WTC11 (cell line): ENCODE measurements around the gene UBQLN1. TPM values are rescaled to one million over a fixed set of nuclear protein-coding genes. Genes with fewer than 3 reads are reported as not detected.

Experiments used
- ATAC-seq: fragments of 200-7000 bp; cut with Tn5 transposase; 2 replicates; pipeline ENCODE4 v1.10.0; 2021; ENCODE audit warnings: mild to moderate bottlenecking, moderate library complexity
- CTCF ChIA-PET: fragments of 300-600 bp; sonication (Branson Sonifier 250); formaldehyde crosslinking; loops from one replicate; lab custom pipeline; 2021; ENCODE audit warnings: antibody characterized with exemption; lab: Charles Lee
- POLR2A ChIA-PET: fragments of 350-600 bp; sonication (Branson Sonifier 250); formaldehyde crosslinking; loops from one replicate; lab custom pipeline; 2021; ENCODE audit warnings: antibody characterized with exemption; lab: Charles Lee
- DNase-seq: peaks from one replicate; pipeline ENCODE4 v3.0.0; 2021; ENCODE audit warnings: low spot score
- H3K27ac Mint-ChIP-seq: 2 replicates; pipeline ENCODE4 v1.8.0; 2021; ENCODE audit warnings: mixed read lengths
- H3K27me3 Mint-ChIP-seq: 2 replicates; pipeline ENCODE4 v1.8.0; 2021; ENCODE audit warnings: low read depth, mild to moderate bottlenecking, moderate library complexity, mixed read lengths
- H3K36me3 Mint-ChIP-seq: 2 replicates; pipeline ENCODE4 v1.8.0; 2021; ENCODE audit warnings: mixed read lengths
- H3K4me1 Mint-ChIP-seq: 2 replicates; pipeline ENCODE4 v1.8.0; 2022; ENCODE audit warnings: mixed read lengths
- H3K4me3 Mint-ChIP-seq: 2 replicates; pipeline ENCODE4 v1.8.0; 2021; ENCODE audit warnings: mild to moderate bottlenecking, moderate library complexity, mixed read lengths
- H3K9me3 Mint-ChIP-seq: 2 replicates; pipeline ENCODE4 v1.8.0; 2021; ENCODE audit warnings: mixed read lengths
- CBFB ChIP-seq: sonication (generic); formaldehyde crosslinking; IDR thresholded peaks from 2 replicates; pipeline ENCODE4 v1.8.1; 2022; ENCODE audit warnings: mild to moderate bottlenecking, low read depth, missing genetic modification reagents
- ETV6 ChIP-seq: sonication (generic); formaldehyde crosslinking; IDR thresholded peaks from 2 replicates; pipeline ENCODE4 v1.8.1; 2022; ENCODE audit warnings: mild to moderate bottlenecking, missing genetic modification reagents
- GRHL2 ChIP-seq: fragments of 250-450 bp; sonication (Bioruptor Pico); IDR thresholded peaks from 2 replicates; pipeline ENCODE4 v1.8.0; 2022; ENCODE audit warnings: mild to moderate bottlenecking, moderate library complexity; ENCODE audit not compliant: insufficient replicate concordance, severe bottlenecking
- SMAD4 ChIP-seq: sonication (generic); formaldehyde crosslinking; IDR thresholded peaks from 2 replicates; pipeline ENCODE4 v1.8.0; 2022; ENCODE audit warnings: mild to moderate bottlenecking, missing genetic modification reagents
- total RNA-seq: library from RNA; stranded (reverse); gene quantifications from 3 replicates; pipeline ENCODE4 v1.2.3, GENCODE V29; 2021
- TF ChIP-seq, protein P1 (sequence below): fragments of 250-450 bp; sonication (Bioruptor Pico); IDR thresholded peaks from 2 replicates; pipeline ENCODE4 v1.9.0; 2021; ENCODE audit warnings: mild to moderate bottlenecking
- TF ChIP-seq, protein P2 (sequence below): fragments of 250-450 bp; sonication (Bioruptor Pico); IDR thresholded peaks from 2 replicates; pipeline ENCODE4 v1.9.0; 2021; ENCODE audit warnings: mild to moderate bottlenecking
- TF ChIP-seq, protein P3 (sequence below): sonication (generic); formaldehyde crosslinking; conservative IDR thresholded peaks from 2 replicates; pipeline ENCODE4 v1.8.1; 2022; ENCODE audit warnings: mild to moderate bottlenecking, missing genetic modification reagents
- TF ChIP-seq, protein P4 (sequence below): sonication (generic); formaldehyde crosslinking; conservative IDR thresholded peaks from 2 replicates; pipeline ENCODE4 v1.8.1; 2023; ENCODE audit warnings: mild to moderate bottlenecking, low read depth, missing genetic modification reagents, moderate library complexity
- TF ChIP-seq, protein P5 (sequence below): fragments of 250-450 bp; sonication (Bioruptor Pico); IDR thresholded peaks from 2 replicates; pipeline ENCODE4 v2.1.2; 2022; ENCODE audit warnings: mild to moderate bottlenecking, moderate library complexity
- TF ChIP-seq, protein P6 (sequence below): sonication (generic); formaldehyde crosslinking; IDR thresholded peaks from 2 replicates; pipeline ENCODE4 v1.8.1; 2022; ENCODE audit warnings: mild to moderate bottlenecking, missing genetic modification reagents, moderate library complexity, borderline replicate concordance
- TF ChIP-seq, protein P7 (sequence below): sonication (generic); formaldehyde crosslinking; IDR thresholded peaks from 2 replicates; pipeline ENCODE4 v1.8.1; 2022; ENCODE audit warnings: missing genetic modification reagents, borderline replicate concordance
- TF ChIP-seq, protein P8 (sequence below): sonication (generic); formaldehyde crosslinking; IDR thresholded peaks from 2 replicates; pipeline ENCODE4 v1.8.0; 2022; ENCODE audit warnings: mild to moderate bottlenecking, missing genetic modification reagents
- TF ChIP-seq, protein P9 (sequence below): sonication (generic); formaldehyde crosslinking; IDR thresholded peaks from 2 replicates; pipeline ENCODE4 v1.8.1; 2023; ENCODE audit warnings: mild to moderate bottlenecking, moderate library complexity, missing genetic modification reagents
- TF ChIP-seq, protein P10 (sequence below): sonication (generic); formaldehyde crosslinking; IDR thresholded peaks from 2 replicates; pipeline ENCODE4 v1.8.0; 2022; ENCODE audit warnings: mild to moderate bottlenecking, missing genetic modification reagents
- TF ChIP-seq, protein P11 (sequence below): sonication (generic); formaldehyde crosslinking; IDR thresholded peaks from 2 replicates; pipeline ENCODE4 v1.8.0; 2022; ENCODE audit warnings: mild to moderate bottlenecking, missing genetic modification reagents
- TF ChIP-seq, protein P12 (sequence below): sonication (generic); formaldehyde crosslinking; IDR thresholded peaks from 2 replicates; pipeline ENCODE4 v1.8.1; 2022; ENCODE audit warnings: low read depth, mild to moderate bottlenecking, moderate library complexity, missing genetic modification reagents, borderline replicate concordance

Gene UBQLN1
- total RNA-seq, 1 experiment from 2014 or later, result 110 TPM

DNA sequence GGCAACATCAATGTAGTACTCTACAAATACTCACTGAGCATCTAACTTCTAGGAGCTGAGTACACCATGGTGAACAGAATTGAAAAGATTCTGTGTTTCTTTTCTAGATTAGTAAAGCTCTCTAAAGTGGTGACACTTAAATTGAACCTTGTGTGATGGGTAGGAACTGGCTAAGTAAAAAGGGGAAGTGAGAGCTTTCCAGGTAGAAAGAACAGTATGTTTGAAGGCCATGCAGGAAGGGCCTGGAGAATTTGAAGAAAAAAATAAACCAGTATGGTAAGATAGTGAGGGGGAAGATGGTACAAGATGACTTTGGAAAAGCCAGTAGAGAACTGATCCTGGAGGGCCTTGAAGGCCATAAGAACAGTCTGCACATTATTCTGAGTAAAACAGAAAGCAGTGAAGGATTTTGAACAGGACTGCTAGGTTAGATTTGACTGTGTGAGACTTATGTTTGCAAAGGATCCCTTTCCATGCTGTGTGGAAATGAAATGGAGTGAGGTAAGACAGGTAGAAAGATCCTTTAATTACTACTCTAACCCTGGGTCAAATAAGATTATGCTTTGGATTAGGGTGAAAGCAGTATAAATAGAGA lies 46.7 kb upstream of the UBQLN1 start:
- TF ChIP-seq, protein P1, sequence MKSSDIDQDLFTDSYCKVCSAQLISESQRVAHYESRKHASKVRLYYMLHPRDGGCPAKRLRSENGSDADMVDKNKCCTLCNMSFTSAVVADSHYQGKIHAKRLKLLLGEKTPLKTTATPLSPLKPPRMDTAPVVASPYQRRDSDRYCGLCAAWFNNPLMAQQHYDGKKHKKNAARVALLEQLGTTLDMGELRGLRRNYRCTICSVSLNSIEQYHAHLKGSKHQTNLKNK (CRISPR knock-in tag), result no peak
- TF ChIP-seq, protein P2, sequence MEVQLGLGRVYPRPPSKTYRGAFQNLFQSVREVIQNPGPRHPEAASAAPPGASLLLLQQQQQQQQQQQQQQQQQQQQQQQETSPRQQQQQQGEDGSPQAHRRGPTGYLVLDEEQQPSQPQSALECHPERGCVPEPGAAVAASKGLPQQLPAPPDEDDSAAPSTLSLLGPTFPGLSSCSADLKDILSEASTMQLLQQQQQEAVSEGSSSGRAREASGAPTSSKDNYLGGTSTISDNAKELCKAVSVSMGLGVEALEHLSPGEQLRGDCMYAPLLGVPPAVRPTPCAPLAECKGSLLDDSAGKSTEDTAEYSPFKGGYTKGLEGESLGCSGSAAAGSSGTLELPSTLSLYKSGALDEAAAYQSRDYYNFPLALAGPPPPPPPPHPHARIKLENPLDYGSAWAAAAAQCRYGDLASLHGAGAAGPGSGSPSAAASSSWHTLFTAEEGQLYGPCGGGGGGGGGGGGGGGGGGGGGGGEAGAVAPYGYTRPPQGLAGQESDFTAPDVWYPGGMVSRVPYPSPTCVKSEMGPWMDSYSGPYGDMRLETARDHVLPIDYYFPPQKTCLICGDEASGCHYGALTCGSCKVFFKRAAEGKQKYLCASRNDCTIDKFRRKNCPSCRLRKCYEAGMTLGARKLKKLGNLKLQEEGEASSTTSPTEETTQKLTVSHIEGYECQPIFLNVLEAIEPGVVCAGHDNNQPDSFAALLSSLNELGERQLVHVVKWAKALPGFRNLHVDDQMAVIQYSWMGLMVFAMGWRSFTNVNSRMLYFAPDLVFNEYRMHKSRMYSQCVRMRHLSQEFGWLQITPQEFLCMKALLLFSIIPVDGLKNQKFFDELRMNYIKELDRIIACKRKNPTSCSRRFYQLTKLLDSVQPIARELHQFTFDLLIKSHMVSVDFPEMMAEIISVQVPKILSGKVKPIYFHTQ (CRISPR knock-in tag), result no peak
- TF ChIP-seq, protein P3, sequence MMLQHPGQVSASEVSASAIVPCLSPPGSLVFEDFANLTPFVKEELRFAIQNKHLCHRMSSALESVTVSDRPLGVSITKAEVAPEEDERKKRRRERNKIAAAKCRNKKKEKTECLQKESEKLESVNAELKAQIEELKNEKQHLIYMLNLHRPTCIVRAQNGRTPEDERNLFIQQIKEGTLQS (CRISPR knock-in tag), result no peak
- TF ChIP-seq SMAD4 (CRISPR knock-in tag), result no peak
- CTCF ChIA-PET, result no interaction called here
- no peak for DNase-seq

DNA sequence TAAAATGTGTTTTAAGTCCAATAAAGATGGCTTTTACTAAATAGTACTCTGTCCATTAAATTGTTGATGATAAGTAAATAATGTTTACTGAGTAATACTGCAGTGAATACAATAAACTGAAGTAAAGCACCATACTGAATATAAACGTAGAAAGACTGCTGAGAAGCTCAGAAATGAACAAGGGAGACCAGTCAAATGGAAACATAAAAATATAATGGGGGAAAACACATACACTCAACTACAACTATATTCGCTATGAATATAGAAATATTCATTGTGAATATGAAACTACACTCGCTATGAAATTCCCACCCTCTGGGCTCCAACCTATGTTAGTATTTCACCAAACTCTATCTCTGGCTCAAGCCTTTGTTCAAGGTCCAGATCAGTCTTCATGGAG lies 41.9 kb upstream of the UBQLN1 start:
- H3K27me3 Mint-ChIP-seq, result no peaks in the 10 kb centered on the region
- POLR2A ChIA-PET, result no interaction called here
- CTCF ChIA-PET, result interaction anchor here (0.6 kb wide), 1 partner anchor 564 kb away, joined by 4 read pairs; no protein-coding TSS in a partner anchor
- no peak overlapping the region for H3K4me3 Mint-ChIP-seq
- no peak overlapping the region for H3K27ac Mint-ChIP-seq
- H3K4me1 Mint-ChIP-seq, result no peaks in the 10 kb centered on the region
- no peak for DNase-seq
- H3K9me3 Mint-ChIP-seq, result no peaks in the 10 kb centered on the region
- no peak for ATAC-seq
- H3K36me3 Mint-ChIP-seq, result no peaks in the 10 kb centered on the region
- TF ChIP-seq, protein P4, sequence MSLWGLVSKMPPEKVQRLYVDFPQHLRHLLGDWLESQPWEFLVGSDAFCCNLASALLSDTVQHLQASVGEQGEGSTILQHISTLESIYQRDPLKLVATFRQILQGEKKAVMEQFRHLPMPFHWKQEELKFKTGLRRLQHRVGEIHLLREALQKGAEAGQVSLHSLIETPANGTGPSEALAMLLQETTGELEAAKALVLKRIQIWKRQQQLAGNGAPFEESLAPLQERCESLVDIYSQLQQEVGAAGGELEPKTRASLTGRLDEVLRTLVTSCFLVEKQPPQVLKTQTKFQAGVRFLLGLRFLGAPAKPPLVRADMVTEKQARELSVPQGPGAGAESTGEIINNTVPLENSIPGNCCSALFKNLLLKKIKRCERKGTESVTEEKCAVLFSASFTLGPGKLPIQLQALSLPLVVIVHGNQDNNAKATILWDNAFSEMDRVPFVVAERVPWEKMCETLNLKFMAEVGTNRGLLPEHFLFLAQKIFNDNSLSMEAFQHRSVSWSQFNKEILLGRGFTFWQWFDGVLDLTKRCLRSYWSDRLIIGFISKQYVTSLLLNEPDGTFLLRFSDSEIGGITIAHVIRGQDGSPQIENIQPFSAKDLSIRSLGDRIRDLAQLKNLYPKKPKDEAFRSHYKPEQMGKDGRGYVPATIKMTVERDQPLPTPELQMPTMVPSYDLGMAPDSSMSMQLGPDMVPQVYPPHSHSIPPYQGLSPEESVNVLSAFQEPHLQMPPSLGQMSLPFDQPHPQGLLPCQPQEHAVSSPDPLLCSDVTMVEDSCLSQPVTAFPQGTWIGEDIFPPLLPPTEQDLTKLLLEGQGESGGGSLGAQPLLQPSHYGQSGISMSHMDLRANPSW (CRISPR knock-in tag), result no peak
- TF ChIP-seq, protein P5, sequence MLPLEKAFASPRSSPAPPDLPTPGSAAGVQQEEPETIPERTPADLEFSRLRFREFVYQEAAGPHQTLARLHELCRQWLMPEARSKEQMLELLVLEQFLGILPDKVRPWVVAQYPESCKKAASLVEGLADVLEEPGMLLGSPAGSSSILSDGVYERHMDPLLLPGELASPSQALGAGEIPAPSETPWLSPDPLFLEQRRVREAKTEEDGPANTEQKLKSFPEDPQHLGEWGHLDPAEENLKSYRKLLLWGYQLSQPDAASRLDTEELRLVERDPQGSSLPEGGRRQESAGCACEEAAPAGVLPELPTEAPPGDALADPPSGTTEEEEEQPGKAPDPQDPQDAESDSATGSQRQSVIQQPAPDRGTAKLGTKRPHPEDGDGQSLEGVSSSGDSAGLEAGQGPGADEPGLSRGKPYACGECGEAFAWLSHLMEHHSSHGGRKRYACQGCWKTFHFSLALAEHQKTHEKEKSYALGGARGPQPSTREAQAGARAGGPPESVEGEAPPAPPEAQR (CRISPR knock-in tag), result no peak
- TF ChIP-seq, protein P6, sequence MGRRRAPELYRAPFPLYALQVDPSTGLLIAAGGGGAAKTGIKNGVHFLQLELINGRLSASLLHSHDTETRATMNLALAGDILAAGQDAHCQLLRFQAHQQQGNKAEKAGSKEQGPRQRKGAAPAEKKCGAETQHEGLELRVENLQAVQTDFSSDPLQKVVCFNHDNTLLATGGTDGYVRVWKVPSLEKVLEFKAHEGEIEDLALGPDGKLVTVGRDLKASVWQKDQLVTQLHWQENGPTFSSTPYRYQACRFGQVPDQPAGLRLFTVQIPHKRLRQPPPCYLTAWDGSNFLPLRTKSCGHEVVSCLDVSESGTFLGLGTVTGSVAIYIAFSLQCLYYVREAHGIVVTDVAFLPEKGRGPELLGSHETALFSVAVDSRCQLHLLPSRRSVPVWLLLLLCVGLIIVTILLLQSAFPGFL, result no peak
- TF ChIP-seq, protein P7, sequence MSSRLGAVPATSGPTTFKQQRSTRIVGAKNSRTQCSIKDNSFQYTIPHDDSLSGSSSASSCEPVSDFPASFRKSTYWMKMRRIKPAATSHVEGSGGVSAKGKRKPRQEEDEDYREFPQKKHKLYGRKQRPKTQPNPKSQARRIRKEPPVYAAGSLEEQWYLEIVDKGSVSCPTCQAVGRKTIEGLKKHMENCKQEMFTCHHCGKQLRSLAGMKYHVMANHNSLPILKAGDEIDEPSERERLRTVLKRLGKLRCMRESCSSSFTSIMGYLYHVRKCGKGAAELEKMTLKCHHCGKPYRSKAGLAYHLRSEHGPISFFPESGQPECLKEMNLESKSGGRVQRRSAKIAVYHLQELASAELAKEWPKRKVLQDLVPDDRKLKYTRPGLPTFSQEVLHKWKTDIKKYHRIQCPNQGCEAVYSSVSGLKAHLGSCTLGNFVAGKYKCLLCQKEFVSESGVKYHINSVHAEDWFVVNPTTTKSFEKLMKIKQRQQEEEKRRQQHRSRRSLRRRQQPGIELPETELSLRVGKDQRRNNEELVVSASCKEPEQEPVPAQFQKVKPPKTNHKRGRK, result no peak
- TF ChIP-seq GRHL2 (CRISPR knock-in tag), result no peak
- TF ChIP-seq CBFB (CRISPR knock-in tag), result no peak
- TF ChIP-seq, protein P8, sequence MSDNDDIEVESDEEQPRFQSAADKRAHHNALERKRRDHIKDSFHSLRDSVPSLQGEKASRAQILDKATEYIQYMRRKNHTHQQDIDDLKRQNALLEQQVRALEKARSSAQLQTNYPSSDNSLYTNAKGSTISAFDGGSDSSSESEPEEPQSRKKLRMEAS, result no peak
- TF ChIP-seq, protein P9, sequence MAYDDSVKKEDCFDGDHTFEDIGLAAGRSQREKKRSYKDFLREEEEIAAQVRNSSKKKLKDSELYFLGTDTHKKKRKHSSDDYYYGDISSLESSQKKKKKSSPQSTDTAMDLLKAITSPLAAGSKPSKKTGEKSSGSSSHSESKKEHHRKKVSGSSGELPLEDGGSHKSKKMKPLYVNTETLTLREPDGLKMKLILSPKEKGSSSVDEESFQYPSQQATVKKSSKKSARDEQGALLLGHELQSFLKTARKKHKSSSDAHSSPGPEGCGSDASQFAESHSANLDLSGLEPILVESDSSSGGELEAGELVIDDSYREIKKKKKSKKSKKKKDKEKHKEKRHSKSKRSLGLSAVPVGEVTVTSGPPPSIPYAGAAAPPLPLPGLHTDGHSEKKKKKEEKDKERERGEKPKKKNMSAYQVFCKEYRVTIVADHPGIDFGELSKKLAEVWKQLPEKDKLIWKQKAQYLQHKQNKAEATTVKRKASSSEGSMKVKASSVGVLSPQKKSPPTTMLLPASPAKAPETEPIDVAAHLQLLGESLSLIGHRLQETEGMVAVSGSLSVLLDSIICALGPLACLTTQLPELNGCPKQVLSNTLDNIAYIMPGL (CRISPR knock-in tag), result no peak
- TF ChIP-seq, protein P10, sequence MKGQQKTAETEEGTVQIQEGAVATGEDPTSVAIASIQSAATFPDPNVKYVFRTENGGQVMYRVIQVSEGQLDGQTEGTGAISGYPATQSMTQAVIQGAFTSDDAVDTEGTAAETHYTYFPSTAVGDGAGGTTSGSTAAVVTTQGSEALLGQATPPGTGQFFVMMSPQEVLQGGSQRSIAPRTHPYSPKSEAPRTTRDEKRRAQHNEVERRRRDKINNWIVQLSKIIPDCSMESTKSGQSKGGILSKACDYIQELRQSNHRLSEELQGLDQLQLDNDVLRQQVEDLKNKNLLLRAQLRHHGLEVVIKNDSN (CRISPR knock-in tag), result no peak
- TF ChIP-seq, protein P11, sequence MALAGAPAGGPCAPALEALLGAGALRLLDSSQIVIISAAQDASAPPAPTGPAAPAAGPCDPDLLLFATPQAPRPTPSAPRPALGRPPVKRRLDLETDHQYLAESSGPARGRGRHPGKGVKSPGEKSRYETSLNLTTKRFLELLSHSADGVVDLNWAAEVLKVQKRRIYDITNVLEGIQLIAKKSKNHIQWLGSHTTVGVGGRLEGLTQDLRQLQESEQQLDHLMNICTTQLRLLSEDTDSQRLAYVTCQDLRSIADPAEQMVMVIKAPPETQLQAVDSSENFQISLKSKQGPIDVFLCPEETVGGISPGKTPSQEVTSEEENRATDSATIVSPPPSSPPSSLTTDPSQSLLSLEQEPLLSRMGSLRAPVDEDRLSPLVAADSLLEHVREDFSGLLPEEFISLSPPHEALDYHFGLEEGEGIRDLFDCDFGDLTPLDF (CRISPR knock-in tag), result no peak
- TF ChIP-seq, protein P12, sequence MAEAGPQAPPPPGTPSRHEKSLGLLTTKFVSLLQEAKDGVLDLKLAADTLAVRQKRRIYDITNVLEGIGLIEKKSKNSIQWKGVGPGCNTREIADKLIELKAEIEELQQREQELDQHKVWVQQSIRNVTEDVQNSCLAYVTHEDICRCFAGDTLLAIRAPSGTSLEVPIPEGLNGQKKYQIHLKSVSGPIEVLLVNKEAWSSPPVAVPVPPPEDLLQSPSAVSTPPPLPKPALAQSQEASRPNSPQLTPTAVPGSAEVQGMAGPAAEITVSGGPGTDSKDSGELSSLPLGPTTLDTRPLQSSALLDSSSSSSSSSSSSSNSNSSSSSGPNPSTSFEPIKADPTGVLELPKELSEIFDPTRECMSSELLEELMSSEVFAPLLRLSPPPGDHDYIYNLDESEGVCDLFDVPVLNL (CRISPR knock-in tag), result no peak
- TF ChIP-seq ETV6 (CRISPR knock-in tag), result no peak

More for the DNA sequence above, 46.7 kb upstream of the UBQLN1 start:
- no peaks in the 10 kb centered on the region for H3K36me3 Mint-ChIP-seq
- no peak overlapping the region for H3K4me3 Mint-ChIP-seq
- no peaks in the 10 kb centered on the region for H3K27me3 Mint-ChIP-seq
- no peaks in the 10 kb centered on the region for H3K4me1 Mint-ChIP-seq
- no peak for ATAC-seq
- H3K9me3 Mint-ChIP-seq, result no peaks in the 10 kb centered on the region
- H3K27ac Mint-ChIP-seq, result peak overlapping the region; percentile 14; the same call in 1 of the 2 replicates
- POLR2A ChIA-PET, result no interaction called here
